Neural cell (in vitro differentiated cells): ENCODE measurements around the gene OFD1.

Experiments
- MXI1 ChIP-seq: fragments of 450-650 bp; conservative IDR thresholded peaks from 2 replicates; pipeline ENCODE4 v1.6.1; 2014; ENCODE audit warnings: antibody characterized with exemption, mild to moderate bottlenecking; ENCODE audit not compliant: poor library complexity, severe bottlenecking
- TAF1 ChIP-seq: IDR thresholded peaks from 2 replicates; pipeline ENCODE4 v1.6.1; 2012; ENCODE audit warnings: low read depth
- TF ChIP-seq, protein P1 (sequence below): fragments of 450-650 bp; IDR thresholded peaks from 2 replicates; pipeline ENCODE4 v1.5.1; 2014; ENCODE audit warnings: antibody characterized with exemption, mild to moderate bottlenecking, moderate library complexity; ENCODE audit not compliant: poor library complexity, severe bottlenecking

- TF ChIP-seq, protein P1, sequence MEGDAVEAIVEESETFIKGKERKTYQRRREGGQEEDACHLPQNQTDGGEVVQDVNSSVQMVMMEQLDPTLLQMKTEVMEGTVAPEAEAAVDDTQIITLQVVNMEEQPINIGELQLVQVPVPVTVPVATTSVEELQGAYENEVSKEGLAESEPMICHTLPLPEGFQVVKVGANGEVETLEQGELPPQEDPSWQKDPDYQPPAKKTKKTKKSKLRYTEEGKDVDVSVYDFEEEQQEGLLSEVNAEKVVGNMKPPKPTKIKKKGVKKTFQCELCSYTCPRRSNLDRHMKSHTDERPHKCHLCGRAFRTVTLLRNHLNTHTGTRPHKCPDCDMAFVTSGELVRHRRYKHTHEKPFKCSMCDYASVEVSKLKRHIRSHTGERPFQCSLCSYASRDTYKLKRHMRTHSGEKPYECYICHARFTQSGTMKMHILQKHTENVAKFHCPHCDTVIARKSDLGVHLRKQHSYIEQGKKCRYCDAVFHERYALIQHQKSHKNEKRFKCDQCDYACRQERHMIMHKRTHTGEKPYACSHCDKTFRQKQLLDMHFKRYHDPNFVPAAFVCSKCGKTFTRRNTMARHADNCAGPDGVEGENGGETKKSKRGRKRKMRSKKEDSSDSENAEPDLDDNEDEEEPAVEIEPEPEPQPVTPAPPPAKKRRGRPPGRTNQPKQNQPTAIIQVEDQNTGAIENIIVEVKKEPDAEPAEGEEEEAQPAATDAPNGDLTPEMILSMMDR, result no peak
- TF ChIP-seq TAF1 (no peak), MXI1 (no peak)
Measured at GRCh38 chrX:13703135-13703534, 31.4 kb upstream of the OFD1 start.
